Measurements from ENCODE around the gene RFESD. TPM values are rescaled to one million over a fixed set of nuclear protein-coding genes. Genes with fewer than 3 reads are reported as not detected.

The RFESD gene
- polyA plus RNA-seq (2013) = 3.5 and 3.6 TPM in 2 replicates

DNA sequence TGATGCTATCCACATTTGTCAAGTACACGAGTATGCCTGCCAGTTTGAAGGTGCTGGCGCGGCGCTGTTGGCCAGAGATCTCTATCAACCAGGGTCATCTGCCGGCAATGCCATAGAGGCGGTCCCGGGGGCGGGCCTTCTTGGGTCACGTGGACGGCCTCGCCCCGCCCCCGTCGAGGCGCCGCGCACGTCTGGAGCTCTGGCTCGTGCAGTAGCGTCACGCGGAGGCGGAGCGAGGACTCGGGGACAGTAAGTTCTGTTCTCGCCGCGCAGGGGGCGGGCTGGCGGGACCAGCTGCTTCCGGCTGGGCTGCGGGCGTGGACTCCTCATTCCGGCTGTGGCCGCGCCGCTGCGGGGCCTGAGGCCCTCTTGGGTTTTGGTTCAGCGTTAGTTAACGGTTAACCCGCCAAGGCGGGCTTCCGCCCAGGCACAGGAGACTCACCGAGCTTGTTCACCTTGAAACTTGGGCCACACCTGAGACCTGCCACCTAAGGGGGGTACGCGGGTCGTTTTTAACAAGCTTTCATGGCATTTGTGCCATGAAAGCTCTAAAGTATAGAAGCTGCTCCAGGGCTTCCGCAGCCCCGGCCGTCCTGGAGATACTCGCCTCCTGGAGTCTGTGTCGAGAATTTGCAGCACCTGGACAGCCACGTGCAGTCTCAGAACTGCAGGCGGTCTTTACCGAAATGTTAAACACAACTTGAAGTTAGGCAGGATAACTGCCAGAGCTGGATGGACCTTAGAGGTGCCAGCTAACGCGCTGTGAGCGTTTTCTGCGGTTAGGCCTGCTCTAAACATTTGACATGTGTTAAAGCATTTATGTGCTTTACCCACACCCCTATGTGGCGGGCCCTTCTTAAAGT lies at the start of gene RFESD:
RFESD (plus strand) TSS at position 209 of the 863 bp plus-strand sequence. CDS start 5,495 bp downstream, outside the sequence.
- no peak within 1 kb of the TSS for H3K4ac ChIP-seq (ENCODE audit: low read depth, low read length)
- H4K91ac ChIP-seq (ENCODE audit: low read depth, low read length) = peak within 1 kb of the TSS; percentile 77
- no peaks in the 10 kb centered on the region for H3K27me3 ChIP-seq (ENCODE audit: insufficient read depth, low read length)
- H3K27ac ChIP-seq (ENCODE audit: low read depth, low read length) = peak within 1 kb of the TSS; percentile 84
- H4K8ac ChIP-seq (ENCODE audit: low read depth, low read length) = peak within 1 kb of the TSS; percentile 56
- peak within 1 kb of the TSS; percentile 83 for H3K4me2 ChIP-seq (ENCODE audit: low read length)
- peak within 1 kb of the TSS; percentile 50 for H2BK120ac ChIP-seq (ENCODE audit: insufficient read depth, low read length, poor library complexity)
- H3K23ac ChIP-seq (ENCODE audit: low read length) = no peak within 1 kb of the TSS
- peak within 1 kb of the TSS; percentile 24 for H3K18ac ChIP-seq (ENCODE audit: low read length)
- WGBS (ENCODE audit: extremely low coverage, insufficient coverage, insufficient read length) = no CpG with 5 or more reads among the region's 60 CpGs
- H2AK5ac ChIP-seq (ENCODE audit: low read length) = no peak within 1 kb of the TSS
- H4K12ac ChIP-seq (ENCODE audit: low read depth, low read length) = no peak within 1 kb of the TSS
- peak within 1 kb of the TSS; percentile 62 for H3K4me3 ChIP-seq (ENCODE audit: low read depth, low read length)
- H2AFZ ChIP-seq (ENCODE audit: insufficient read depth, low read length, poor library complexity) = peak within 1 kb of the TSS; percentile 35
- H2BK12ac ChIP-seq (ENCODE audit: low read length) = no peak within 1 kb of the TSS
- peak; percentile 99 for DNase-seq
- peak within 1 kb of the TSS; percentile 75 for H2BK5ac ChIP-seq (ENCODE audit: low read depth, low read length, poor library complexity)
- no peaks in the 10 kb centered on the region for H3K9me3 ChIP-seq (ENCODE audit: insufficient read depth, low read depth, low read length)
- H3K79me2 ChIP-seq (ENCODE audit: control insufficient read depth, insufficient read depth, low read length, poor library complexity) = no peaks in the 10 kb centered on the region
- peak within 1 kb of the TSS; percentile 76 for H3K9ac ChIP-seq (ENCODE audit: low read length)
- H3K36me3 ChIP-seq (ENCODE audit: control insufficient read depth in 1 of 2, insufficient read depth in 2 of 2, low read length in 2 of 2) = no peaks in the 10 kb centered on the region
- H3K79me1 ChIP-seq (ENCODE audit: low read length) = peaks cover 6% of the 10 kb centered on the region
- H3K14ac ChIP-seq (ENCODE audit: low read length) = peak within 1 kb of the TSS; percentile 18
- peaks cover 0 to 3% of the 10 kb centered on the region in 2 experiments for H3K4me1 ChIP-seq (ENCODE audit: control insufficient read depth in 1 of 2, insufficient read depth in 2 of 2, low read length in 2 of 2)

GRCh38 chr5:95599252-95599651 lies 47.3 kb upstream of the RFESD start:
- no peaks in the 10 kb centered on the region for H3K36me3 ChIP-seq (ENCODE audit: control insufficient read depth in 1 of 2, insufficient read depth in 2 of 2, low read length in 2 of 2)
- H3K9ac ChIP-seq (ENCODE audit: low read length) = no peak overlapping the region
- no peak overlapping the region for H3K23ac ChIP-seq (ENCODE audit: low read length)

GRCh38 chr5:95600557-95600956 lies 46.0 kb upstream of the RFESD start:
- no peak overlapping the region for H2AFZ ChIP-seq (ENCODE audit: insufficient read depth, low read length, poor library complexity)
- H2BK5ac ChIP-seq (ENCODE audit: low read depth, low read length, poor library complexity) = no peak overlapping the region
- no peaks in the 10 kb centered on the region for H3K79me1 ChIP-seq (ENCODE audit: low read length)
- H3K18ac ChIP-seq (ENCODE audit: low read length) = no peak overlapping the region
- DNase-seq = peak in 1 of 2 donors; percentile 84
- no peak overlapping the region for H2BK120ac ChIP-seq (ENCODE audit: insufficient read depth, low read length, poor library complexity)
- no peak overlapping the region for H3K9ac ChIP-seq (ENCODE audit: low read length)
- no peak overlapping the region for H3K4me2 ChIP-seq (ENCODE audit: low read length)
- H4K91ac ChIP-seq (ENCODE audit: low read depth, low read length) = no peak overlapping the region
- no peak overlapping the region for H3K27ac ChIP-seq (ENCODE audit: low read depth, low read length)
- H2BK12ac ChIP-seq (ENCODE audit: low read length) = no peak overlapping the region
- H3K79me2 ChIP-seq (ENCODE audit: control insufficient read depth, insufficient read depth, low read length, poor library complexity) = no peaks in the 10 kb centered on the region
- no peaks in the 10 kb centered on the region for H3K27me3 ChIP-seq (ENCODE audit: insufficient read depth, low read length)
- no peak overlapping the region for H3K23ac ChIP-seq (ENCODE audit: low read length)
- WGBS (ENCODE audit: extremely low coverage, insufficient coverage, insufficient read length) = no CpG with 5 or more reads among the region's 1 CpG
- H3K4me1 ChIP-seq (ENCODE audit: control insufficient read depth in 1 of 2, insufficient read depth in 2 of 2, low read length in 2 of 2) = no peaks in the 10 kb centered on the region
- no peak overlapping the region for H4K12ac ChIP-seq (ENCODE audit: low read depth, low read length)
- H3K4ac ChIP-seq (ENCODE audit: low read depth, low read length) = no peak overlapping the region
- H3K4me3 ChIP-seq (ENCODE audit: low read depth, low read length) = no peak overlapping the region
- no peaks in the 10 kb centered on the region for H3K9me3 ChIP-seq (ENCODE audit: insufficient read depth, low read depth, low read length)
- no peak overlapping the region for H4K8ac ChIP-seq (ENCODE audit: low read depth, low read length)
- no peak overlapping the region for H2AK5ac ChIP-seq (ENCODE audit: low read length)
- no peak overlapping the region for H3K14ac ChIP-seq (ENCODE audit: low read length)
- no peaks in the 10 kb centered on the region for H3K36me3 ChIP-seq (ENCODE audit: control insufficient read depth in 1 of 2, insufficient read depth in 2 of 2, low read length in 2 of 2)

More at GRCh38 chr5:95599252-95599651, 47.3 kb upstream of the RFESD start:
- no peaks in the 10 kb centered on the region for H3K79me1 ChIP-seq (ENCODE audit: low read length)
- no peak overlapping the region for H3K4me2 ChIP-seq (ENCODE audit: low read length)
- no peak overlapping the region for H2BK5ac ChIP-seq (ENCODE audit: low read depth, low read length, poor library complexity)
- no peak for DNase-seq
- no peak overlapping the region for H4K8ac ChIP-seq (ENCODE audit: low read depth, low read length)
- no peaks in the 10 kb centered on the region for H3K4me1 ChIP-seq (ENCODE audit: control insufficient read depth in 1 of 2, insufficient read depth in 2 of 2, low read length in 2 of 2)
- no peak overlapping the region for H3K27ac ChIP-seq (ENCODE audit: low read depth, low read length)
- no peak overlapping the region for H4K12ac ChIP-seq (ENCODE audit: low read depth, low read length)
- no peaks in the 10 kb centered on the region for H3K27me3 ChIP-seq (ENCODE audit: insufficient read depth, low read length)
- H2BK120ac ChIP-seq (ENCODE audit: insufficient read depth, low read length, poor library complexity) = no peak overlapping the region
- no peak overlapping the region for H2AFZ ChIP-seq (ENCODE audit: insufficient read depth, low read length, poor library complexity)
- no peaks in the 10 kb centered on the region for H3K9me3 ChIP-seq (ENCODE audit: insufficient read depth, low read depth, low read length)
- no peak overlapping the region for H3K14ac ChIP-seq (ENCODE audit: low read length)
- no peak overlapping the region for H3K4me3 ChIP-seq (ENCODE audit: low read depth, low read length)
- H3K79me2 ChIP-seq (ENCODE audit: control insufficient read depth, insufficient read depth, low read length, poor library complexity) = no peaks in the 10 kb centered on the region
- no peak overlapping the region for H2AK5ac ChIP-seq (ENCODE audit: low read length)
- H4K91ac ChIP-seq (ENCODE audit: low read depth, low read length) = no peak overlapping the region
- no peak overlapping the region for H3K4ac ChIP-seq (ENCODE audit: low read depth, low read length)
- no peak overlapping the region for H3K18ac ChIP-seq (ENCODE audit: low read length)
- WGBS (ENCODE audit: extremely low coverage, insufficient coverage, insufficient read length) = no CpG with 5 or more reads among the region's 1 CpG
- H2BK12ac ChIP-seq (ENCODE audit: low read length) = no peak overlapping the region

- H2BK120ac ChIP-seq (ENCODE audit: insufficient read depth, low read length, poor library complexity) = no peak overlapping the region
- H2BK12ac ChIP-seq (ENCODE audit: low read length) = no peak overlapping the region
- H2AFZ ChIP-seq (ENCODE audit: insufficient read depth, low read length, poor library complexity) = no peak overlapping the region
- H3K4me1 ChIP-seq (ENCODE audit: control insufficient read depth in 1 of 2, insufficient read depth in 2 of 2, low read length in 2 of 2) = no peaks in the 10 kb centered on the region
- H3K9me3 ChIP-seq (ENCODE audit: insufficient read depth, low read depth, low read length) = no peaks in the 10 kb centered on the region
- no peak overlapping the region for H4K91ac ChIP-seq (ENCODE audit: low read depth, low read length)
- no peak overlapping the region for H3K4me3 ChIP-seq (ENCODE audit: low read depth, low read length)
- no peak for DNase-seq
- H2BK5ac ChIP-seq (ENCODE audit: low read depth, low read length, poor library complexity) = no peak overlapping the region
- H3K9ac ChIP-seq (ENCODE audit: low read length) = no peak overlapping the region
- H3K18ac ChIP-seq (ENCODE audit: low read length) = no peak overlapping the region
- no peaks in the 10 kb centered on the region for H3K79me2 ChIP-seq (ENCODE audit: control insufficient read depth, insufficient read depth, low read length, poor library complexity)
- H2AK5ac ChIP-seq (ENCODE audit: low read length) = no peak overlapping the region
- H3K4ac ChIP-seq (ENCODE audit: low read depth, low read length) = no peak overlapping the region
- no peaks in the 10 kb centered on the region for H3K79me1 ChIP-seq (ENCODE audit: low read length)
- H3K23ac ChIP-seq (ENCODE audit: low read length) = no peak overlapping the region
- H3K36me3 ChIP-seq (ENCODE audit: control insufficient read depth in 1 of 2, insufficient read depth in 2 of 2, low read length in 2 of 2) = no peaks in the 10 kb centered on the region
- no peak overlapping the region for H3K4me2 ChIP-seq (ENCODE audit: low read length)
- H4K12ac ChIP-seq (ENCODE audit: low read depth, low read length) = no peak overlapping the region
- WGBS (ENCODE audit: extremely low coverage, insufficient coverage, insufficient read length) = no CpG with 5 or more reads among the region's 5 CpGs
- no peak overlapping the region for H3K14ac ChIP-seq (ENCODE audit: low read length)
- no peak overlapping the region for H4K8ac ChIP-seq (ENCODE audit: low read depth, low read length)
- H3K27ac ChIP-seq (ENCODE audit: low read depth, low read length) = no peak overlapping the region
- no peaks in the 10 kb centered on the region for H3K27me3 ChIP-seq (ENCODE audit: insufficient read depth, low read length)
Measured at GRCh38 chr5:95605786-95606185, 40.8 kb upstream of the RFESD start.

Measured in trophoblast cell (in vitro differentiated cells and primary cell).